HG03135 (cell line): ENCODE data around the gene FGF8.

Experiments used
- ATAC-seq: cut with Tn5 transposase; IDR thresholded peaks from one replicate; pipeline ENCODE4 v1.9.1; 2021; ENCODE audit warnings: mild to moderate bottlenecking, moderate library complexity; ENCODE audit not compliant: unreplicated experiment

Gene FGF8

DNA sequence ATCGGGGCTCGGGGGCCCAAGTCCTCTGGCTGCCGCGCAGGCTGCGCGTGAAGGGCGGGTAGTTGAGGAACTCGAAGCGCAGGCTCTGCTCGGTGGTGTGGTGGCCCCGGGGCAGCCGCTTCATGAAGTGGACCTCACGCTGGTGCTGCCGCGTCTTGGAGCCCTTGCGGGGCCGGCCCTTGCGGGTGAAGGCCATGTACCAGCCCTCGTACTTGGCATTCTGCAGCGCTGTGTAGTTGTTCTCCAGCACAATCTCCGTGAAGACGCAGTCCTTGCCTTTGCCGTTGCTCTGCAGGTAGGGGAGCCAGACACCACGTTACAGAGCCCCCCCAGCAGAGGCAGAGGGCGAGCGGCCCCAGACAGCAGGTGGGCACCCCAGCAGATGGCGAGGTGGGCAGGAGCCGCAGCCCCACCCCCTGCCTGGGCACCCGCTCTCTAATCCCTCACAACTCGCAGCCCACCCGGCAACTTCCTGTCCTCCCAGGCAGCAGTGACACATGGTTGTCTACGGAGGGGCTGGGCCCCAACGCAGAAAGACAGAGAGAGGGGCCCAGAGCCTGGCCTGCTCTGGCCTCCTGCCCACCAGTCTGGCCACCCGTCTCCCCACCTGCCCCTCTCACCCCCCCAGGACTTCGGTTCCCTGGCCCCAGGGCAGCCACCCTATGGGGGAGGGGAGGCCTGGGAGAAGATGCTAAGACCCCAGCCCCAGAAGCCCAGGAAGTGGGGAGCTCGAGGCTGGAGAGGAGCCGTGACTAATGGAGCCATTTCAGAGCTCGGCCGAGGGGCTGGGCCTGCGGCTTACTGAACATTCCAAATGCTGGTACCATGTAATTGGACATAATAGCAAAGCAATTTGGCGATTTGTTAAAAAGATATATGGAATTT lies 5.3 kb downstream of the FGF8 start:
- ATAC-seq: no peak

GRCh38 chr10:101769541-101770180 lies 6.3 kb downstream of the FGF8 start:
- ATAC-seq: no peak

- no peak for ATAC-seq
Measured at GRCh38 chr10:101768791-101769170, 7.1 kb downstream of the FGF8 start.

- ATAC-seq: no peak
Measured at GRCh38 chr10:101767966-101768790, 7.7 kb downstream of the FGF8 start.

- no peak for ATAC-seq
Measured at GRCh38 chr10:101767600-101767945, 8.3 kb downstream of the FGF8 start.

DNA sequence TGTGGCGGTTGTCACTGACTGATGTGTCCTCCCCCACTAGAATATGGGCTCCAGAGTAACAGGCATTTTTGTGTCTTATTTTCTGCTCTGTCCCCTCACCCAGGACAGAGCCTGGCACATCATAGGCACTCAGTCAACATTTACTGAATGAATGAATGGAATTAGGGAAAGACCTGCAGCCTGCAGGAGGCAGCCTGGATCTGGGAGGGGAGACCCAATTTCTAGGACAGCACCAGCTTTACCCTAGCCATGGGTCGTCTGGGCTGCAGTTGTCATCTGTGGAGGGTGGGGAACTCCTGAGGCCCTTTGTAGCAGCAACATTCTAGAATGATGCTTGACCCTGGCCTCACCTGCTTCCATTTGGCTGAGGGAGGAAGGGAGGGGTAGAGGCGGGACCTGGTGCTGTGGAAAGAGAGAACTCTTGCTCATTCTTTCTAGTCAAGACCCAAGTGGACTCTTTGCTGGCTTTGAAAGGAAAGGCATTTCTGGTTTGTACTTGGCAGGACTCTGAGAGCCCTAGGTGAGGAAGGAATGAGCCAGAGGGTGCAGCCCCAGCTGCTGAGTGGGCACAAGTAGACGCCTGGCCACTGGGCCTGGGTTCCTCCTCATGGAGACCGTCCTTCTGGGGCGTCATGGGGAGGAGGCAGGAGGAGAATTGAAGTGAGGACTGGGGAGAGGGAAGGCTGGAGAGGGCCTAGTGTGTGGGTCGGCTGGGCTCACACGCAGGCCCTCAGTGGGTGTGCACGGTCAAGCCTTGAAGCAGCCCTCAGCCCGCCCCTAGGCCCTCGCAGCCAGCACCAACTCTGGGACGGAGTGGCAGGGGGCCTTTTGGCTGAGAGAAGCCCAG lies 8.9 kb downstream of the FGF8 start:
- no peak for ATAC-seq

GRCh38 chr10:101766306-101766705 lies 9.6 kb downstream of the FGF8 start:
- no peak for ATAC-seq

DNA sequence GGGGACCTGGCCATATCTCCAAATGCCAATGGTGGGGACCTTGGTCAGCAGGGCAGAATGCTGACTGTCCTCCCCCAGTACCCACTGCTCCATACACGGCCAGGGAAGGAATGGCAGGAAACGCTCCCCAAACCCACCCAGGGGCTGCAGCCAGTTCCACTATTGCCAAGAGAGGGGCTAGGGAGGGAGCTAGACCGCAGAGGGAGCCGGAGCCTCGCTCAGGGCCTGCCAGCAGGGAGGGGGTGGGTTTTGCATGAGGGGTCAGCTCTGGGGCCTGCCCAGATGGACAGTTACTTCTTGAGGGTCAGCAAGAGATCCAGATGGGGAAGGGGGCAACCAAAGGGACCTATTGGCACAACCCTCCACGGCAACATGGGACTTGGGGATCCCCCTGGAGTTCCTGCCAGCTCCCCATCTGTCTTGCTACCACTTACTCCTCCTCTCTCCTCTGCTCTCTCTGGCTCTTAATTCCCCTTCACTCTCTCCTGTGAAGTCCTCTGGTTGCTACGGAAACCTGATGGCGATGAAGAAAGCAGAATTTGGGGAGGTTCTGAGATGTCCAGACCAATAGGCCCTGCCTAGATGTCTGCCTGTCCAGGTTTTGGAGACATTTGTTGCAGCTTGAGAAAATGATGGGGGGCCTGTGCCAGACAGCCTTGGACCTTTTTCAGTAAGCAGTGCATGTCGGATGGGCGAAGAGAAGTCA lies 12.6 kb downstream of the FGF8 start:
- no peak for ATAC-seq

DNA sequence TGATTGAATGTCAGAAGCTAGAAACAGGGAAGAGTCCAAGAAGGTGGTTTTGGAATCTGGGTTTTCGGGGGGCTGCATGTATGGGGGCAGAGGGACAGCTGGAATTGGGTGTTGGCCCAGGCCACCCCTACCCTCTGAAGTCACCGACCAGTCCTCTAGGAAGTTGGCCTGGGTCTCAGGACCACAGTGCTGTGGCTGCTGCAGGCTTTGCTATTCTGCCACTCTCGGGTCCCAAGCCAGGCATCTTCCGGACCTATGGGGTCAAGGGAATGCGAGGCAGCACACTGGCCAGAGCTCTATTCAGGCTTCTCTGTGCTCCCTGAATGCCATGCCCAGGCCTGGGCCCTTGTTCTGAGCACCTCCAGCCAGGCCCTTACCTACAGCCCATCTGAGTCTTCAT lies 13.2 kb downstream of the FGF8 start:
- no peak for ATAC-seq

DNA sequence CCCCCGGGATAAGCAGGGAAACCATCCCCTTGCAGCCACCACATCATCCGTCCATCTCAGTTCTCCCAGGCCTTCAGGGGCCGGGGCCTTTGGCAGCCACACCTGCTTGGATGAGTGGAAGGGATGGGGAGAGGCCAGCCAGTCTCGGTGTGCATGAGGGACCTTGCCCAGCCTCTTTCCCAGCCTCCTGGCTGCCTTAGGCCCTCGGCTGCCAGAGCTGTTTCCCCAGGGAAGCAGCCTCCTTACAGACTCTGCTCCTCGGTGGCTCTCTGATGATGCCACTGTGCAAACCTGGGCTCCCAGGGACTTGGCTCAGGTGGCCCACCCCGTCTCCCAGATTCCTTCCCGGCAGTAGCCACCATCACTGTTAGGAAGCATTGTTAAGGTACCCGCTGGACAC lies 14.7 kb downstream of the FGF8 start:
- no peak for ATAC-seq

- ATAC-seq: no peak
Measured at GRCh38 chr10:101760510-101760909, 15.4 kb downstream of the FGF8 start.

DNA sequence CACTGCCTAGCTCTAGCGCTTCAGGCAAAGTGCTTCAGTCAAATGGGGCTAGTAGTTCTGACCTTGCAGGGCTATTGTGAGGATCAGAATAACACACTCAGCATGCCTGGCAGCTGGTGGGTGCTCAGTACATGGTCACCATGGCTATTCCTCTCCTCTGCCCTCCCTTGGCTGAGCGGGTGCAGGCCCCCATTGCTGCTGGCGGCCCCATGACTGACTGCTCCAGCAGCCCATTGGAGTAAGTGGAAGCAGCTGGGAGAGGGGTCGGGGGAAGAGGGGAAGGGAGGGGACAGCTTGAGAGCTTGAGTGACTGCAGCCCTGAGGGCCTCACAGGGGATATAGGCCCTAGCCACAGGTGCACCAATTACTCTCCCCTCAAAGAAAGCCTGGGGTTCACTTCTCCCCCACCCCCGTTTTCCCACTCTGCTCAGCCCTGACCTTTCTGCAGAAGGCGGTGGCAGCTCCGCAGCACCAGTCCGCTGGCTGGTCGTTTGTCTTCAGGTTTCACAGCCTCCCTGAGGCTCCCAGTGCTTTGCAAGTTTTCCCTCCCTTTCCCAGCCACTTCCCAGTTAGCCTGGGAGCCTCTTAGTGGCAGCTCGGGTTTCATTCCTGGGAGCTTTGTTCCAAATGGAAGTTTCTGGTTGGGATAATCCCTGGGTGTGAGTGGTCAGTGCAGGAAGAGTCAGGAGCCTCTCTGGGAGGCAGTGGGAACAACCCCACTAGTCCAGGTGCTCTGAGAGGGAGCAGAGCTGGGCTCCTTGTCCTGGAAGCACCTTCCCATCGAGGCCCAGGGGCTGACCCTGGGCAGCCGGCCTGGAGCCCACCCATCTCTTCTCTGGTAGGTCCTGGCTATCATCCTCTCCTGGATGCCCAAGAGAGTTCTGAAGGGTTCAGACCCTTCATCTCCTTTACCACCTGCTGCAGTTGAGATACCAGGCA lies 16.3 kb downstream of the FGF8 start:
- ATAC-seq: no peak

- no peak for ATAC-seq
Measured at GRCh38 chr10:101758858-101759257, 17.1 kb downstream of the FGF8 start.

- ATAC-seq: no peak
Measured at GRCh38 chr10:101752241-101752640, 23.7 kb downstream of the FGF8 start.

GRCh38 chr10:101749047-101750016 lies 26.6 kb downstream of the FGF8 start:
- no peak for ATAC-seq

DNA sequence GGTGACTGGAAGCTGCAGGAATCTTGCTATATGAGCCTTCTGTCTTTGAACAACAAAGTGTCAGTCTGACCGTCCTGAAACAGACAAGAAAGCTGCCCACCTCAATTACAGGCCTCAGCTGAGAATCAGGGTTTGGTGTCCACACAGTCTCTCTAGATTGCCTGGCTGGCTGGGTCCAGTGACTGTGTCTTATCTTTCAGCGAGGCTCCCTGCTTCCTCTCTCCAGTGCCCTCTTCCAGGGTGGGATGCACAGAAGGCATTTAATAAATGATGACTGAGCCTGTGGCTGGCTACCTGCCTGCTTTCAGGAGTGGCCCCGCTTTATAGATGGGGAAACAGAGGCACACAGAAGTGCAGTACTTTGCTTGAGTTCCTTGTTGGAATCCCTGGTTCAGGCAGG lies 27.4 kb downstream of the FGF8 start:
- no peak for ATAC-seq

DNA sequence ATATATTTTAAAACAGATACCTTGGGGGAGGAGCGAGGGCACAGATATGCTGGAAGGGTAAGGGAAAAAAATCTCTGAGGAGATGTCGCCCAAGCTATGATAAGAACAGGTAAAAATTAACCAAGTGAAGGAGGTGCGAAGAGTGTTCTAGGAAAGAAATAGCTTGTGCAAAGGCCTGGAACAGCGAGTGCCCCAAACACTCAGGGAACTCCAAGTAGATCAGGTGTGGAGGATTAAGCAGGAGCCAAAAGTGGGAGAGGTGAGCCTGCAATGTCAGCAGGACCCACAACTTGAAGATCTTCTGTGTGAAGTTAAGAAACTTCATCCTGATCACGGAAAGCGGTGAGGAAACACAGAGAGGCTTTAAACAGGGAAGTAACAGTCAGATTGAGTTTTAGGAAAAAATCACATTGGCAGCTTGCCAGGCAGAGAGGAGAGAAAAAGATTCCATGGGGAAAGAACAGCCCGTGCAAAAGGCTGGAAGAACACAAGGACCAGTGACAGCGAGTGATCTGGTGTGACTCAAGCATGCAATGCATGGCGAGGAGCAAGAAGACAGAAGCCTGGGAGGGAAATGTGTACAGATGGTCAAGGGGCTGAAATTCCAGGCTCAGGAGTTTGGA lies 30.7 kb downstream of the FGF8 start:
- ATAC-seq: no peak
